Measurements from ENCODE around the gene NUP42.
"Not testable (repeated sequence)": the region's sequence is repeated elsewhere in the genome, so short reads cannot be mapped to it uniquely, and the experiment has no call there.

The NUP42 gene

GRCh38 chr7:23205909-23206767 lies 24.3 kb downstream of the NUP42 start:
- DNase-seq, result no peak

- no peak for DNase-seq
These were observed 25.2 kb downstream of the NUP42 start for GRCh38 chr7:23207021-23207420.

- DNase-seq, result no peak
These were observed 26.0 kb downstream of the NUP42 start for GRCh38 chr7:23207884-23208283.

- no peak for DNase-seq
These were observed 26.5 kb downstream of the NUP42 start for GRCh38 chr7:23208316-23208715.

GRCh38 chr7:23210506-23210905 lies 28.7 kb downstream of the NUP42 start:
- no peak for DNase-seq

GRCh38 chr7:23211589-23211988 lies 29.7 kb downstream of the NUP42 start:
- no peak for DNase-seq

- DNase-seq, result no peak
These were observed 30.5 kb downstream of the NUP42 start for GRCh38 chr7:23212395-23212794.

GRCh38 chr7:23212841-23213240 lies 31.0 kb downstream of the NUP42 start:
- DNase-seq, result no peak

- no peak for DNase-seq
These were observed 31.9 kb downstream of the NUP42 start for GRCh38 chr7:23213755-23214154.

- DNase-seq, result no peak
These were observed 32.6 kb downstream of the NUP42 start for GRCh38 chr7:23214423-23214822.

- DNase-seq, result no peak
These were observed 33.1 kb downstream of the NUP42 start for GRCh38 chr7:23214938-23215337.

GRCh38 chr7:23216021-23216420 lies 34.2 kb downstream of the NUP42 start:
- DNase-seq, result no peak

GRCh38 chr7:23218196-23218595 lies 36.3 kb downstream of the NUP42 start:
- DNase-seq, result no peak

GRCh38 chr7:23220690-23221305 lies 39.0 kb downstream of the NUP42 start:
- DNase-seq, result no peak

GRCh38 chr7:23222439-23223030 lies 40.7 kb downstream of the NUP42 start:
- DNase-seq, result no peak

GRCh38 chr7:23224364-23224763 lies 42.5 kb downstream of the NUP42 start:
- DNase-seq, result not testable (repeated sequence)

- DNase-seq, result no peak
These were observed 45.1 kb downstream of the NUP42 start for GRCh38 chr7:23226844-23227450.

- DNase-seq, result no peak
These were observed 46.6 kb downstream of the NUP42 start for GRCh38 chr7:23228412-23228811.

- DNase-seq, result no peak
These were observed 48.8 kb downstream of the NUP42 start for GRCh38 chr7:23230641-23231101.

GRCh38 chr7:23232966-23233365 lies 51.1 kb downstream of the NUP42 start:
- DNase-seq, result no peak

GRCh38 chr7:23234569-23235296 lies 52.9 kb downstream of the NUP42 start:
- DNase-seq, result no peak

- DNase-seq, result no peak
These were observed 54.0 kb downstream of the NUP42 start for GRCh38 chr7:23235813-23236221.

- no peak for DNase-seq
These were observed 55.2 kb downstream of the NUP42 start for GRCh38 chr7:23237000-23237399.

Data from activated CD4-positive, CD25-positive, alpha-beta regulatory T cell treated with anti-CD3 and anti-CD28 coated beads, Interleukin-2, amount 50 U/mL, for 72 hours (primary cell).